ENCODE data around the gene LAMTOR3. TPM values are rescaled to one million over a fixed set of nuclear protein-coding genes. Genes with fewer than 3 reads are reported as not detected.
A peak's percentile ranks its signal among the peaks of the same experiment; 100 is the strongest.

The LAMTOR3 gene
- total RNA-seq, 4 donors from 2014 or later = 37.9 to 87.0 (median 40.3) TPM

DNA sequence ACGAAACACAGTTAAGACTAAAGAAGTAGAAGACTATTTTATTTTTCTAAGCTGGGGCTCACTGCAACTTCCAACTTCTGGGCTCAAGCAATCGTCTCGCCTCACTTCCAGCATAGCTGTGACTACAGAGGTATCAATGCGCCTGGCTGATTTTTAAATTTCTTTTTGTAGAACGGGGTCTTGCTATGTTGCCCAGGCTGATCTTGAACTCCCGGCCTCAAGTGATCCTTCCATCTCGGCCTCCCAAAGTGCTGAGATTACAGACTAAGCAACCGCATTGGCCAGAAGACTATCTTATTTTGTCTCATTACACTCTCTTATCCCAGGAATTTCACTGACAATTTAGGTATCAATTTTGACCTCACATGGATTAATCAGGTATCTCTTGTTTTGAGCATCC lies 1.2 kb downstream of the LAMTOR3 start:
- Histone ChIP-seq H3K9me3 (no peaks in the 10 kb centered on the region), H3K27ac (no peak overlapping the region), H3K4me1 (peaks cover 0 to under 1% of the 10 kb centered on the region in 2 donors), H3K27me3 (no peaks in the 10 kb centered on the region), H3K36me3 (no peaks in the 10 kb centered on the region), H3K4me3 (peak overlapping the region in 1 of 2 donors; percentile 87)
- intact Hi-C loops (cut with DNase I; ENCODE audit: low total_unique reads) = loop anchor here (10.0 kb wide), 1 partner anchor 52 kb away; the partner anchor contains the start of gene DNAJB14
- DNase-seq = no peak
- TF ChIP-seq CTCF (IDR thresholded peaks at IDR 0.05) (no peak), POLR2A (IDR thresholded peaks at IDR 0.05) (no peak)

DNA sequence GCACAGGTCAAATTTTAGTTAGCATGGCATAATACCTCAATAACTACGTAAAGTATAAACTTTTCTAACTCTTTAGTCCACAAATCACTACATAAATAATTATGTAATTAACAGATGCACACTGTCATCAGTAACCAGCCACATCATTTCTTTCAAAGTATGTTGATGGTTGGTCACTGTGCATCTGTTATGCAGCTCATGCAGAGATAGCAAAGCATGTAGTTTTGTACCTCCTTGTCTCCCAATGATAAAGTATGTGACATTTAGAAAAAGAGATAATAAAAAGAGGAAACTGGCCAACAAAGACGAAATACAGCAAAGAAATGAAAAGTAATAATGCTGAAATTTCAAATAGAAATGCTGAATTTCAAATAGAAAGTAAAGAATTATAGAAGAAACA lies 2.9 kb downstream of the LAMTOR3 start:
- H3K27me3 ChIP-seq = no peaks in the 10 kb centered on the region
- DNase-seq = no peak
- no peaks in the 10 kb centered on the region for H3K36me3 ChIP-seq
- no peaks in the 10 kb centered on the region for H3K9me3 ChIP-seq
- no peak overlapping the region for H3K4me3 ChIP-seq
- no peak for TF ChIP-seq CTCF (IDR thresholded peaks at IDR 0.05)
- no peak for TF ChIP-seq POLR2A (IDR thresholded peaks at IDR 0.05)
- no peak overlapping the region for H3K27ac ChIP-seq
- intact Hi-C loops (cut with DNase I; ENCODE audit: low total_unique reads) = loop anchor here (10.0 kb wide), 1 partner anchor 53 kb away; the partner anchor contains the start of gene DNAJB14
- peaks cover 0 to 5% of the 10 kb centered on the region in 2 donors for H3K4me1 ChIP-seq

- no peaks in the 10 kb centered on the region for H3K9me3 ChIP-seq
- no peaks in the 10 kb centered on the region for H3K27me3 ChIP-seq
- intact Hi-C loops (cut with DNase I; ENCODE audit: low total_unique reads) = no loop called here
- peaks cover 0 to 5% of the 10 kb centered on the region in 2 donors for H3K4me1 ChIP-seq
- TF ChIP-seq CTCF (IDR thresholded peaks at IDR 0.05) = no peak
- TF ChIP-seq POLR2A (IDR thresholded peaks at IDR 0.05) = no peak
- H3K4me3 ChIP-seq = no peak overlapping the region
- no peaks in the 10 kb centered on the region for H3K36me3 ChIP-seq
- no peak for DNase-seq
- peak overlapping the region in 1 of 2 donors; percentile 18 for H3K27ac ChIP-seq
These were observed 6.4 kb downstream of the LAMTOR3 start for GRCh38 chr4:99887837-99888236.

GRCh38 chr4:99886146-99886545 lies 8.1 kb downstream of the LAMTOR3 start:
- Histone ChIP-seq H3K27ac (no peak overlapping the region), H3K36me3 (no peaks in the 10 kb centered on the region), H3K4me3 (no peak overlapping the region), H3K9me3 (no peaks in the 10 kb centered on the region), H3K4me1 (peaks cover 0 to 5% of the 10 kb centered on the region in 2 donors), H3K27me3 (no peaks in the 10 kb centered on the region)
- no peak for TF ChIP-seq POLR2A (IDR thresholded peaks at IDR 0.05)
- no peak for TF ChIP-seq CTCF (IDR thresholded peaks at IDR 0.05)
- intact Hi-C loops (cut with DNase I; ENCODE audit: low total_unique reads) = no loop called here
- DNase-seq = no peak

DNA sequence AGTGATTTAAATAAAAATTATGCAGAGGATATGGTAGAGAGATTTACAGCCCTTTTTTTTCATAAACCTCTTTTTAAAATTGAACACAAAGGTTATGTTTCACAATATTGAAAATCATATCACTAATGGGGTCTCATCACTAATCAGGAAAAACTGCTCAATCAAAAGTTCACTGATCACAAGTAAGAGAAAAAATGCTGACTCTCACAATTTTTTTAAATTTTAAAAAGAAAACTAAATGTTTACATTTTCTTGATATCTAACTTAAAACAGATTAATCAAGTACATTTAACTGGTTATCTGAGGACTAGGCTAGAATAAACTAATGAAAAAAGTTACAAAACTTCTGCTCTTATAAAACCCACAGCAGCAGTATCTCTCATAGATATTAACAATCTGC lies 8.5 kb downstream of the LAMTOR3 start:
- intact Hi-C loops (cut with DNase I; ENCODE audit: low total_unique reads) = no loop called here
- Histone ChIP-seq H3K36me3 (no peaks in the 10 kb centered on the region), H3K9me3 (no peaks in the 10 kb centered on the region), H3K4me3 (no peak overlapping the region), H3K4me1 (peaks cover 0 to 5% of the 10 kb centered on the region in 2 donors), H3K27me3 (no peaks in the 10 kb centered on the region), H3K27ac (peak overlapping the region in 1 of 2 donors; percentile 2)
- TF ChIP-seq CTCF (IDR thresholded peaks at IDR 0.05) (no peak), POLR2A (IDR thresholded peaks at IDR 0.05) (no peak)
- no peak for DNase-seq

Measured in uterus (tissue), 4 donors.